GM21390 (cell line): Measurements from ENCODE around the gene HNMT.
"Not testable (repeated sequence)": the region's sequence is repeated elsewhere in the genome, so short reads cannot be mapped to it uniquely, and the experiment has no call there.

ENCODE experiments used
- ATAC-seq: cut with Tn5 transposase; IDR thresholded peaks from one replicate; pipeline ENCODE4 v1.9.1; 2021; ENCODE audit not compliant: unreplicated experiment

Gene HNMT

GRCh38 chr2:138040616-138041015 is 76.3 kb downstream of the HNMT start:
- no peak for ATAC-seq

- no peak for ATAC-seq
Measured at GRCh38 chr2:138042311-138042710, 78.0 kb downstream of the HNMT start.

GRCh38 chr2:138043588-138043987 is 79.3 kb downstream of the HNMT start:
- ATAC-seq = not testable (repeated sequence)

- ATAC-seq = no peak
Measured at GRCh38 chr2:138058427-138058826, 94.2 kb downstream of the HNMT start.

- no peak for ATAC-seq
Measured at GRCh38 chr2:138059487-138060300, 95.4 kb downstream of the HNMT start.

- ATAC-seq = no peak
Measured at GRCh38 chr2:138060301-138060635, 96.0 kb downstream of the HNMT start.

- no peak for ATAC-seq
Measured at GRCh38 chr2:138061961-138062360, 97.7 kb downstream of the HNMT start.

GRCh38 chr2:138063181-138063580 is 98.9 kb downstream of the HNMT start:
- no peak for ATAC-seq
